SK-N-DZ (cell line): ENCODE data around the gene HPCAL4. TPM values are rescaled to one million over a fixed set of nuclear protein-coding genes. Genes with fewer than 3 reads are reported as not detected.

Source experiments
- DNase-seq: peaks from one replicate; pipeline ENCODE4 v3.0.0-alpha.2; 2015; ENCODE audit warnings: low spot score
- polyA plus RNA-seq, 2 experiments: library from polyadenylated mRNA; depleted of rRNA; stranded (reverse); fragments of >200 nt; gene quantifications; 2 replicates each; pipeline ENCODE4 v1.2.3, GENCODE V29; 2014

HPCAL4 gene
- polyA plus RNA-seq (2014; cell fraction: cytosol; rRNA removed) = 0.14 and 0.59 TPM in 2 replicates
- 0.05 and 0.17 TPM in 2 replicates for polyA plus RNA-seq (2014; cell fraction: nucleus; rRNA removed)

- DNase-seq = peak; percentile 89
Measured at GRCh38 chr1:39691383-39692151, at the start of gene HPCAL4. TSS of gene HPCAL4 (minus strand) at chr1:39691433. CDS start at chr1:39684603, 6,830 bp downstream.

GRCh38 chr1:39738622-39739366 lies 47.6 kb upstream of the HPCAL4 start, which contains the start of gene PPIE:
TSS of gene PPIE (plus strand) at chr1:39738882. CDS start at chr1:39738901, 19 bp downstream.
- peak; percentile 84 for DNase-seq

GRCh38 chr1:39737546-39738169 lies 46.4 kb upstream of the HPCAL4 start:
- no peak for DNase-seq

- no peak for DNase-seq
Measured at GRCh38 chr1:39735731-39736130, 44.5 kb upstream of the HPCAL4 start.

GRCh38 chr1:39733161-39733560 lies 41.9 kb upstream of the HPCAL4 start:
- no peak for DNase-seq

- DNase-seq = no peak
Measured at GRCh38 chr1:39732730-39733129, 41.5 kb upstream of the HPCAL4 start.

- no peak for DNase-seq
Measured at GRCh38 chr1:39729842-39730241, 38.6 kb upstream of the HPCAL4 start.

- DNase-seq = no peak
Measured at GRCh38 chr1:39729030-39729429, 37.8 kb upstream of the HPCAL4 start.

GRCh38 chr1:39727932-39728317 lies 36.7 kb upstream of the HPCAL4 start:
- DNase-seq = no peak

- no peak for DNase-seq
Measured at GRCh38 chr1:39727221-39727931, 36.1 kb upstream of the HPCAL4 start.

GRCh38 chr1:39726600-39726999 lies 35.4 kb upstream of the HPCAL4 start:
- DNase-seq = no peak

- DNase-seq = no peak
Measured at GRCh38 chr1:39722495-39722894, 31.3 kb upstream of the HPCAL4 start.

GRCh38 chr1:39721664-39722063 lies 30.4 kb upstream of the HPCAL4 start:
- DNase-seq = no peak

- DNase-seq = peak; percentile 57
Measured at GRCh38 chr1:39720094-39720999, 29.1 kb upstream of the HPCAL4 start.

GRCh38 chr1:39717809-39718208 lies 26.6 kb upstream of the HPCAL4 start:
- DNase-seq = no peak

- no peak for DNase-seq
Measured at GRCh38 chr1:39713557-39713956, 22.3 kb upstream of the HPCAL4 start.

- DNase-seq = no peak
Measured at GRCh38 chr1:39711966-39712340, 20.7 kb upstream of the HPCAL4 start.

- no peak for DNase-seq
Measured at GRCh38 chr1:39711104-39711965, 20.1 kb upstream of the HPCAL4 start.

GRCh38 chr1:39707506-39707905 lies 16.3 kb upstream of the HPCAL4 start:
- no peak for DNase-seq

- no peak for DNase-seq
Measured at GRCh38 chr1:39704757-39705156, 13.5 kb upstream of the HPCAL4 start.
